ENCODE results near the gene DUSP15. TPM values are rescaled to one million over a fixed set of nuclear protein-coding genes. Genes with fewer than 3 reads are reported as not detected.

The DUSP15 gene
- total RNA-seq, 1 experiment from 2014 or later = not detected

- Histone ChIP-seq H2AFZ (ENCODE audit: low read depth, low read length, poor library complexity, severe bottlenecking) (no peak overlapping the region), H3K36me3 (ENCODE audit: control insufficient read depth in 1 of 2, insufficient read depth in 2 of 2, low read length in 2 of 2) (no peaks in the 10 kb centered on the region), H3K27ac (ENCODE audit: low read depth, low read length) (no peak overlapping the region), H4K20me1 (ENCODE audit: insufficient read depth) (no peaks in the 10 kb centered on the region), H3K9me2 (ENCODE audit: insufficient read depth) (no peaks in the 10 kb centered on the region), H3K4me1 (ENCODE audit: control insufficient read depth in 1 of 2, insufficient read depth in 2 of 2, low read length in 2 of 2) (peaks cover 15 to 40% of the 10 kb centered on the region in 2 experiments), H3K4me2 (ENCODE audit: low read length) (no peak overlapping the region), H3K4me3 (replicated peaks in 1 of 2; ENCODE audit: low read depth in 1 of 2, low read length in 2 of 2) (no peak overlapping the region), H3K27me3 (ENCODE audit: insufficient read depth, low read length) (no peaks in the 10 kb centered on the region), H3K79me2 (ENCODE audit: insufficient read depth, low read length) (no peaks in the 10 kb centered on the region), H3K9ac (ENCODE audit: low read length) (no peak overlapping the region), H3K9me3 (ENCODE audit: control insufficient read depth in 1 of 2, insufficient read depth in 1 of 2, low read depth in 1 of 2, low read length in 2 of 2) (no peaks in the 10 kb centered on the region)
- ATAC-seq (no peak), DNase-seq (ENCODE audit: low read depth, low spot score) (no peak)
- ChIA-PET RAD21 (ENCODE audit: low non-redundant PET in 1 of 2, low total read pairs in 2 of 2, uncharacterized antibody in 2 of 2, unreplicated experiment in 2 of 2) (interaction anchor here in 1 of 2 experiments (0.6 kb wide), 1 partner anchor 277 kb away, joined by 7 read pairs; no protein-coding TSS in a partner anchor), POLR2A (no interaction called here), CTCF (interaction anchor here (0.8 to 1.8 kb wide), 4 partner anchors 11 to 257 kb away, joined by 3 to 5 read pairs (median 4); no protein-coding TSS in a partner anchor)
- TF ChIP-seq YY1 (IDR thresholded peaks at IDR 0.05; ENCODE audit: extremely low read depth, insufficient replicate concordance, low read depth, low read length) = no peak
- TF ChIP-seq REST (IDR thresholded peaks at IDR 0.05; ENCODE audit: low read depth) = no peak
- no peak for TF ChIP-seq CTCF (IDR thresholded peaks at IDR 0.05 in 2 of 3, conservative IDR thresholded peaks at IDR 0.05 in 1 of 3; ENCODE audit: borderline replicate concordance in 1 of 3, insufficient read depth in 1 of 3, low read depth in 2 of 3, low read length in 2 of 3)
- no peak for TF ChIP-seq ATF3 (IDR thresholded peaks at IDR 0.05)
- TF ChIP-seq CEBPB (IDR thresholded peaks at IDR 0.05; ENCODE audit: low read depth) = no peak
- TF ChIP-seq ZNF274 (IDR thresholded peaks at IDR 0.05; ENCODE audit: low read depth, low read length) = no peak
- no peak for TF ChIP-seq SIN3A (IDR thresholded peaks at IDR 0.05; ENCODE audit: low read depth)
- TF ChIP-seq ELF1 (IDR thresholded peaks at IDR 0.05; ENCODE audit: borderline replicate concordance, low read depth) = no peak
- no peak for TF ChIP-seq ZFX (IDR thresholded peaks at IDR 0.05)
- TF ChIP-seq RAD21 (IDR thresholded peaks at IDR 0.05; ENCODE audit: low read depth) = no peak
- TF ChIP-seq POLR2A (IDR thresholded peaks at IDR 0.05; ENCODE audit: borderline replicate concordance, extremely low read depth, insufficient read depth, insufficient read length) = no peak
- no peak for TF ChIP-seq POLR2AphosphoS5 (IDR thresholded peaks at IDR 0.05; ENCODE audit: low read depth, low read length)
- no peak for TF ChIP-seq EGR1 (IDR thresholded peaks at IDR 0.05; ENCODE audit: low read depth)
- TF ChIP-seq SP1 (IDR thresholded peaks at IDR 0.05; ENCODE audit: low read depth) = no peak
- no peak for TF ChIP-seq MAX (IDR thresholded peaks at IDR 0.05)
- TF ChIP-seq EZH2 (IDR thresholded peaks at IDR 0.05) = no peak
- no peak for TF ChIP-seq SRF (IDR thresholded peaks at IDR 0.05; ENCODE audit: low read depth)
- no peak for TF ChIP-seq JUND (IDR thresholded peaks at IDR 0.05)
- TF ChIP-seq TCF7L2 (IDR thresholded peaks at IDR 0.05; ENCODE audit: borderline replicate concordance, extremely low read depth, insufficient read depth, insufficient read length) = no peak
- intact Hi-C loops (cut with micrococcal nuclease) = no loop called here
- BruUV-seq (replicated peaks) = no TSS peak
Observed at GRCh38 chr20:31833931-31834521, 36.3 kb downstream of the DUSP15 start.
